HG03280 (cell line): Measurements from ENCODE around the gene OR2L13.
"Not testable (repeated sequence)": the region's sequence is repeated elsewhere in the genome, so short reads cannot be mapped to it uniquely, and the experiment has no call there.

ENCODE experiments used
- ATAC-seq: cut with Tn5 transposase; IDR thresholded peaks from one replicate; pipeline ENCODE4 v1.9.1; 2021; ENCODE audit warnings: mild to moderate bottlenecking, moderate library complexity; ENCODE audit not compliant: unreplicated experiment

OR2L13 gene, protein sequence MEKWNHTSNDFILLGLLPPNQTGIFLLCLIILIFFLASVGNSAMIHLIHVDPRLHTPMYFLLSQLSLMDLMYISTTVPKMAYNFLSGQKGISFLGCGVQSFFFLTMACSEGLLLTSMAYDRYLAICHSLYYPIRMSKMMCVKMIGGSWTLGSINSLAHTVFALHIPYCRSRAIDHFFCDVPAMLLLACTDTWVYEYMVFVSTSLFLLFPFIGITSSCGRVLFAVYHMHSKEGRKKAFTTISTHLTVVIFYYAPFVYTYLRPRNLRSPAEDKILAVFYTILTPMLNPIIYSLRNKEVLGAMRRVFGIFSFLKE

DNA sequence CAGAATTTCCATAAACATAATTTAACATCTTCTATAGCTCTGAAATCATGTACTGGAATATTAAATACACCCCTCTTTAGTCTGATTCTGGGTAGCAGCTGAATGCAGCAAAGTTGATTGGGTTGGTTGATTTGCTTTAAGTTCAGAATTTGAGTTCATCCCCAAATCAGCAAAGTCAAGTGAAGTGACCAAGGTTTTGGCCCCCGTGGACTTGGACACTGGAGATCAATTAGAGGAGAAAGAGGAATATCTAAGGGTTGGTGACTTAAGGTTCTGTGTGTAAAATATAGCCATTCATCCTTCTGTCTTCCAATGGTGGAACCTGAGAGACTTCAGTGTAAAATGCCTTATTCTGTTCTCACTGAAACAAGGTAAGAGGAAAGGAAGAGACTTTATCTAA, at the start of gene OR2L13:
Gene OR2L13, plus strand, starts transcription at position 301 of the 400 bp plus-strand sequence. CDS start 4,192 bp downstream, outside the sequence.
- no peak for ATAC-seq

DNA sequence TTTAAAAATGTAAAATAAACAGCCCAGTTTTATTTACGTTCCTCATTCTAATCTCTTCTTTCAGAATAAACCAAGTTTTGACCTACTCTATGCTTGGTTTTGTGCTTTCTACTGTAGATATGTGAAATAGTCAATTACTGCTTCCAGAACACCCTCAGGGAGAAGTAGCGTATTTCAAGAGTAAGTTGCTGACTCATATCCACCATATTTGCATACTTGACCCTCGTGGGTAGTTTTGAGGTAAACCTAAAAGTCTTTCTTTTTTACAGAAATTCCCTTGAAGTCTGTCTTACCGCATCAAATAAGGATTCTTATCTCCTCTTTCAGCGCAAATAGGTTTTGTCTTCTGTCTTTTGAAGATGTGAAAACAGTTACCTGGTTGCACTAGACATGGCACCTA, 49.8 kb upstream of the OR2L13 start:
- ATAC-seq, result no peak

DNA sequence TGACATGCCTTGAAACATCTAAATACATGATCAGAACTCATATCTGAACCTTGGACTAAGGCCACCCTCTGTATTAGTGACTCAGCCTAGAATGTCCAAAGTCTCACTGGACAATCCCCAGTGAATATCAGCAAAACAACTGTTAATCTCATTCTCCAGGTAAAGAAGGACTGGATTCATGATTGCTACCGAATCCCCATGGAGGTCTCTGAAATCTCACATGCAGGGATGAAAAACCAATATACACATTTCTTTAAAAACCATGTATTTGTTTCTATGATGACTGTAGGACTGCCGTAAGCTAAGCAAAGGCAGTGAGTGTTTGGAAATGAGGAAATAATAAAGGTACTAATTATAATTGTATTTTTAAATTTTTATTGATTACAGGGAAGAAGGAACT, 48.4 kb upstream of the OR2L13 start, which contains the start of gene OR2L3:
Gene OR2L3, plus strand, starts transcription at position 301 of the 400 bp plus-strand sequence. CDS start 13,846 bp downstream, outside the sequence.
- no peak for ATAC-seq

DNA sequence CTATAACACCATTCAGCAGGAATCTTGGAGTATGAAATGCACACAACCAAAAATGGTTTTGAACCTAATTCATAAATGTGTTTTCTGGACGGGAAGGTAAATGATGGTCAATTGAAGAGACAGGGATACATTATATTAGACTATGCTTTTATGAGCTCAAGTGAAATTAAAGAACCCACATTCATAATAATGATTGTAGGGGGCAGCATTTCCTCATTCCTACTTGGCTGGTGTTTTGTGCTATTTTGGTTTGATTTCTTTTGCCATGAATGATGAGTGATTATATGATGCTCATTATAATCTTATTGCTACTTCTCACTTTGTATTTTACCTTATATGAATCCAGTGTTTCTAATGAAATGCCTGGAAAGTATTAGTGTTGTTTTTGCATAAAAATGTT, 48.0 kb upstream of the OR2L13 start:
- ATAC-seq, result no peak

DNA sequence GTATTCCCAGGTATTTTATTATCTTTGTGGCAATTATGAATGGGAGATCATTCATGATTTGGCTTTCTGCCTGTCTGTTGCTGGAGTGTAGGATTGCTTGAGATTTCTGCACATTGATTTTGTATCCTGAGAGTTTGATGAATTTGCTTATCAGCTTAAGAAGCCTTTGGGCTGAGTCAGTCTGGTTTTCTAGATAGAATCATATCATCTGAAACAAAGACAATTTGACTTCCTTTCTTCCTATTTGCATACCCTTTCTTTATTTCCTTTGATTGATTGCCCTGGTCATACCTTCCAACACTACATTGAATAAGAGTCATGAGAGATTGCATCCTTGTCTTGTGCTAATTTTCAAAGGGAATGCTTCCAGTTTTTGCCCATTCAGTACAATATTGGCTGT, 40.3 kb upstream of the OR2L13 start:
- ATAC-seq, result no peak

DNA sequence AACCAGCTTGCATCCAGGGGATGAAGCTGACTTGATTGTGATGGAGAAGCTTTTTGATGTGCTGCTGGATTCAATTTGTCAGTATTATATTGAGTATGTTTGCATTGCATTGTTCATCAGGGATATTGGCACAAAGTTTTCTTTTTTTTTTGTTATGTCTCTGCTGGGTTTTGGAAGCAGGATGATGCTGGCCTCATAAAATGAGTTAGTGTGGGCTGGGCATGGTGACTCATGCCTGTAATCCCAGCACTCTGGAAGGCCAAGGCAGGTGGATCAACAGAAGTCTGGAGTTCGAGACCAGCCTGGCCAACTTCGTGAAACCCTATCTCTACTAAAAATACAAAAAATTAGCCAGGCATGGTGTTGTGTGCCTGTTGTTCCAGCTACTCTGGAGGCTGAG, 39.7 kb upstream of the OR2L13 start:
- no peak for ATAC-seq

DNA sequence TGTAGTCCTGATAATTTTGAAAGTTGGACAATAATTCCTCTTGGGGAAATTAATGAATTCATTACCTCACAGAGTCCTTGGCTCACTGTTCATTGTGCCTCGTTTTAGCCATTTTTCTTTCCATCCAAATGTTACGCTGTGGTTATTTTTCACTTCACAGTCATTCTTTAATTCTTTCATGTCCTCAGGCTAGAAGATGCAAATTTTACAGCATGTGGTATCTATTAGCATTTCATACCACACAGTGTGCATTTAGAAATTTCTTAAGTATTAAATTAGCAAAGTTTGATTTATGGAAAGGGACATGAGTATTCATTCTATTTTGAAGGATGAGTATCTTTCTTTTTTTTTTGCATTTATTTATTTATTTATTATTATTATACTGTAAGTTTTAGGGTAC, 29.9 kb upstream of the OR2L13 start:
- no peak for ATAC-seq

DNA sequence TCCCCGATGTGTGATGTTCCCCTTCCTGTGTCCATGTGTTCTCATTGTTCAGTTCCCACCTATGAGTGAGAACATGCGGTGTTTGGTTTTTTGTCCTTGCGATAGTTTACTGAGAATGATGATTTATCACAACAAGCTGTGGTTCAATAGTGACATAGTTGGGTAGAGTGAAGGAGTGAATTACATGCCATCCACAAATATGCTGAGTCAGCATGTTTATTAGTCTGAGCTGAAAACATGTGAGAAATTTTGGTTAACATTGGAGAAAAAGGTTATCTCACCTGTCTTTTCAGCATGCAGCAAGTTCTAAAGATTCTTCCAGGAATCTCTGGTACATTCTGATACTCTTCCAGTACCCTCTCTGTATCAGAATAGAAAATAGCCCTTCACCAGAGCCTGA, 29.4 kb upstream of the OR2L13 start:
- no peak for ATAC-seq

DNA sequence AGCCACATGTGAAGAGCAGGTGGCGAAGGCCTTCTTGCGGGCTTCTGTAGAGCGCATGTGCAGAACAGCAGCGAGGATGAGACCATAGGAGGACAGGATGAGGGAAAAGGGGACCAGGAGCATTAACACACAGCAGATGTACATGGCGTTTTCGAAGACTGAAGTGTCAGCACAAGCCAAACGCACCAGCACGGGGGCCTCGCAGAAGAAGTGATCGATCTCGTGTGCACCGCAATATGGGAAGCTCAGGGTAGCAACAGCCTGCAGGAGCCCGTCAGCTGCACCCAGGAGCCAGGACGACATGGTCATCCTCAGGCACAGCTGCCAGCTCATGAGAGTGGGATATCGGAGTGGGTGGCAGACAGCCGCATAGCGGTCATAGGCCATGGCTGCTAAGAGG, 11.1 kb upstream of the OR2L13 start:
- not testable (repeated sequence) for ATAC-seq

DNA sequence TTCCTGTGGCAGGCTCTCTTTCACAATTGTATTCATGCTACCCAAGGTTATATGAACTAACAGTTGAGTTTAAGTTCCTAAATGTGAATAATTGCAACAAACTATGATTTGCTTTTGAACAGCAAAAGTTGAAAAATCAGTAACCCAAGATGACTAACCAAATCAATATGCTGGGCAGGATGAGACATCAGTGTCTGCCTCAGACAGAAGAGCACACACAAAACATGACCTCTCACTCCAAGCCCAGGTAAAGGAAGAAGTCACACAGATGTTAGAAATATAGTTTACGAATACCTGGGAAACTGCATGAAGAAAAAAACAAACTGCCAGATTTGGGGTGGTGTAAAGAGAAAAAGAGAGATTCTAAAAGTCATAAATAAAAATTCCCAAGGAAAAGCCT, 3.5 kb downstream of the OR2L13 start:
- ATAC-seq, result no peak

DNA sequence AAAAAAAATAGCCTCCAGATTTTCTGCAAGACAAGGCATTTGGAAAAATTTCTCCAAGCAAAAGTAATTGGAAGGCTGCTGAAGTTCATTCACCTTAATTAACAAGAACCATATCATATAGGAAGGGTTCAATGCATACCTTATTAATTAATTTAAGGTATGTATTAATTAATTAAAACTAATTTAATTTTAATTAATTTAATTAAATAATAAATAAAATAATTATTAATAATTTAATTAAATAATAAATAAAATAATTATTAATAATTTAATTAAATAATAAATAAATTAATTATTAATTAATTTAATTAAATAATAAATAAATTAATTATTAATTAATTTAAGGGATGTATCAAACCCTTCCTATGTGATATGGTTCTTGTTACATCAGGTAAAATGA, 7.9 kb downstream of the OR2L13 start:
- no peak for ATAC-seq

DNA sequence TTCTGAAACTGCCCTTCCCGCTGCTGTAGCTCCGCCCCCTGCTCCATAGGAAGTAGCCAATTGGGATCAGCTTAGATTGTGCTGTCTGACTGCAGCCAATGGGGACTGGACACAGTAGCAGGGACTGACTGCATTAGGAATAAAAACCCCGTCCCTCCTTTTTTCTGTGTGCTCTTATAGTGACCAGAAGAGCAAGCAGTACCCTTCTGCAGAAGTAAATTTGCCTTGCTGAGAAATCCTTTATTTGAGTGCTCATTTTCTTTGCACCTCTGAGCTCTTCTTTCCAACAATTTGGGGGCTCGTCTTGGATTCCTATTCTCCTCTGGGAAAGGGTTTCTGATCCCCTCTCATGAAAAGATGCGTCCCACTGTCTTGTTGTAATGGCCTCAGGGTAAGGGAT, 16.2 kb downstream of the OR2L13 start:
- no peak for ATAC-seq

DNA sequence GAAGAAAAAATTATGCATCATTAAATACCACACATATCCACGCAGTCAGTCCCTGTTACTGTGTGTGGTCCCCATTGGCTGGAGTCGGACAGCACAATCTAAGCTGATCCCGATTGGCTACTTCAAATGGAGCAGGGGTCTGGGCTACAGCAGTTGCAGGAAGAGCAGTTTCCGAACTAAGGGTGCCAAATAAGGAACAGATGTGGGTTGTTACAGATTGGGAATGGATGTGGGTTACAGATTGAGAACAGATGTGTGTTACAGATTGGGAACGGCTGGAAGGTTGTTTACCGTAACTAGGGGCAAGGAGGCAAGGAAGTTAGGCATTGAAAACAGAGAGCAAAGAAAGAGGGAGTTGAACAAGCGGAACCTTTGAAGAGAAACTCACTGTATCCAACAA, 19.9 kb downstream of the OR2L13 start:
- no peak for ATAC-seq

DNA sequence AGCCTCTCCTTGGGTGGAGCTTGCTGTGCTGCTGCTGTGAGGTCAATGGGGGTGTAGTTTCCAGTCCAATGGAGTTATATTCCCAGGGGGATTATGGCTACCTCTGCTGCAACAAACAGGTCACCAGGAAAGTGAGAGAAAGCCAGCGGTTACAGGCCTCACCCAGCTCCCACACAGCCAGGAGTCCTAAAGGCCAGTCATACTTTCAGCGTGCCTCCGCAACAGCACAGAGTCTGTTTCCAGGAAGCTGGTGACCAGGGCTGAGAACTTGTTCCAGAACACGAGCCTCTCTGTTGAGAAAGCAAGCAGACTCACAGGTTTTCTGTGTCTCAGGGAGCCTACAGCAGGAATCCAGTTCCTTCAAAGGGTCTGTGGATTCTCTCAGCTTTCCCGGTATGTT, 32.7 kb downstream of the OR2L13 start:
- no peak for ATAC-seq

DNA sequence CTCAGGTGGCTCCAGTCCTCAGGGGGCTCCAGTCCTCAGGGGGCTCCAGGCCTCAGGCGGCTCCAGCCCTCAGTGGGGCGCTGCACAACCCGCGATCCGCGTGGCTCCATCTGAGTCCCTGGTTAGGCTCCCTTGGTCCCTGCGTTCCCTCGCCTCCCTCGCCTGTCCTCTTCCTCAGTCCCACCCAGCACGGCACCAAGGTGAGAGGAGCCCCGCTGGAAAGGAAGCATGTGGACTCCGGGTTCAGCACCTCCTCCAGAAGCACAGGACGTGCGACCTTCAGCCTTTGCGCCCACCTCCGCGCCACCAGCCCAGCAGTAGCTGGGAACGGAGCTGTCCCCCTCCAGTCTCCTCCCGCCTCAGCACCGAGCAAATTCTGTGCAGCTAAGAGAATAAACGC, 41.8 kb downstream of the OR2L13 start:
- no peak for ATAC-seq

DNA sequence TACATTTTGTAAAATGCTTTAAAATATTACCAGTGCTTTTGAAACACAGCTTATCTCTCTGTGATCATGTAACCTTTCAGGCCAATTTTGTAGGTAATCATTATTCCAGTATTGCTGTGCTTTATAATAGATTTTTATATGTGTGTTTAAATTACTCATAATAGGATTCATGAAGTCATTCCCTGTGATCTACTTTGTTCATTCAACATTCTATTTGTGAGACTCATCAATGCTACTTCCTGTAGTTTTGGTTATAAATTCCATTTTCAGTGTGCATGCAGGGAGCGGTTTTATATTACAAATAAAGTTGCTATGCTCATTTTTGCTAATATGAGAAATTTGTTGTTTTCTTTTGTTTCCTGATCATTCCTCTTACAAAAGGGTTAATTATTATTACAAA, 45.9 kb downstream of the OR2L13 start:
- ATAC-seq, result no peak

DNA sequence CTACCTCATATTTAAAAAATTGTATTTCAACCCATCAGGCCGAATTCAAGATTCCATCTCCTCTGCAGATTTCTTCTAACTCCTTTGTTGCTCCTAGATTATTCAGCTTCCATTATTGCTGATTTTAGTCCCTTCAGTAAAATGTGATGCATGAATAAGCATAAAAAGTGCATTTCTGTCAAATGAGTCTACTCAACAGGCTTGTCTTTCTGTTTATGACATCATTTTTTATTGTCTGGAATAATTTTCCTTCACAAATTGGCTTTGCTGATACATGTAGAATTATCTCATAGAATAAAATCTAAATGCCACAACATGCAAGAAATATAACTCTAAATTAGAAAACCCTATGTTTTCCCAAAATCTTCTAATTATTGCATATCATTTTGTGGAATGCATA, 48.3 kb downstream of the OR2L13 start:
- ATAC-seq, result no peak

DNA sequence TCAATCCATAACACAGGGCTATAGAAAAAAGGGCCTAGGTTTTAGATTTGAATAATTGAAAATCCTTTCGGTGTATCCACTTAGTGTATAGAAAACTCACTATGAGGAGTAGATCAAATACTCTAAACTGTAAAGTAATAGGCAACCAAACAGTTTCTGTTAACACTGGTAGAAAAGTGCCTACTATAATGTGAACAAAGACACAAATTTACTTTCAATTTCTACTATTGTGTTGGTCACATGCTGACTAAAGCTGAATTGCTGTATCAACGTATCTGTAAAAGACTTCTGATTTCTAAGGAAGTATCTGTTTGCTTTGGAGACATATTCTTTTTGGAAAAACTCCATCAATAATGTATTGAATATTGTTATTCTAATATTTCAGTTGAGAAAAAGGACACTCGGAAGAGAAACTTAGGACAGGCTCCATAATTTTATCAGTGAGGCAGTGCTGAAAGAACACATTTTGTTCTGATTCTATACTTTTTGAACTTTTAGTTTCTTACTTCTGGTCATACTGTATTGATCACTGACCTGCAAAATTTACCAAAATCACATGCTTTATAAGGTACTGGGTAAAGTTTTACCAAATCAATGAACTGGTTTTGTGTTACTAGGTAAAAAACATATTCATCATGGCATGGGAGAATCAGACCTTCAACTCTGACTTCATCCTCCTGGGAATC, 49.7 kb downstream of the OR2L13 start, which contains the start of gene OR2M5:
Gene OR2M5, plus strand, starts transcription at position 636 of the 686 bp plus-strand sequence. Its CDS starts 0 bp downstream, at position 636.
- no peak for ATAC-seq
